HG03457 (cell line): ENCODE data around the gene STAMBP.

Source experiments
- ATAC-seq: cut with Tn5 transposase; IDR thresholded peaks from one replicate; pipeline ENCODE4 v1.9.1; 2021; ENCODE audit warnings: moderate number of reproducible peaks; ENCODE audit not compliant: unreplicated experiment

Gene STAMBP

GRCh38 chr2:73922681-73923080, 93.9 kb downstream of the STAMBP start:
- no peak for ATAC-seq
